Effector CD8-positive, alpha-beta T cell (primary cell): ENCODE data around the gene DNM3.

ENCODE experiments used
- DNase-seq: peaks from one replicate; lab custom pipeline; 2025; lab: John Stamatoyannopoulos, UW

Gene DNM3

GRCh38 chr1:171973421-171973820, 132.1 kb downstream of the DNM3 start:
- no peak for DNase-seq

GRCh38 chr1:171981303-171981702, 140.0 kb downstream of the DNM3 start:
- DNase-seq, result no peak

- DNase-seq, result no peak
Measured at GRCh38 chr1:171983584-171983983, 142.3 kb downstream of the DNM3 start.

GRCh38 chr1:171984262-171984661, 143.0 kb downstream of the DNM3 start:
- no peak for DNase-seq

- no peak for DNase-seq
Measured at GRCh38 chr1:171984850-171985485, 143.7 kb downstream of the DNM3 start.

GRCh38 chr1:171985639-171986038, 144.3 kb downstream of the DNM3 start:
- no peak for DNase-seq

GRCh38 chr1:171988243-171988885, 147.1 kb downstream of the DNM3 start:
- DNase-seq, result no peak

GRCh38 chr1:171990371-171990770, 149.1 kb downstream of the DNM3 start:
- DNase-seq, result no peak

- DNase-seq, result no peak
Measured at GRCh38 chr1:171994293-171994692, 153.0 kb downstream of the DNM3 start.

GRCh38 chr1:171995573-171995972, 154.3 kb downstream of the DNM3 start:
- DNase-seq, result no peak

GRCh38 chr1:171997936-171998335, 156.6 kb downstream of the DNM3 start:
- DNase-seq, result no peak

GRCh38 chr1:171998711-171999110, 157.4 kb downstream of the DNM3 start:
- no peak for DNase-seq

GRCh38 chr1:171999756-172000155, 158.5 kb downstream of the DNM3 start:
- DNase-seq, result no peak

- no peak for DNase-seq
Measured at GRCh38 chr1:172001288-172001687, 160.0 kb downstream of the DNM3 start.

GRCh38 chr1:172002725-172003345, 161.5 kb downstream of the DNM3 start:
- DNase-seq, result no peak

- DNase-seq, result no peak
Measured at GRCh38 chr1:172003766-172004530, 162.7 kb downstream of the DNM3 start.

- DNase-seq, result no peak
Measured at GRCh38 chr1:172004671-172005070, 163.4 kb downstream of the DNM3 start.

GRCh38 chr1:172005856-172006255, 164.6 kb downstream of the DNM3 start:
- DNase-seq, result no peak

GRCh38 chr1:172006660-172007059, 165.4 kb downstream of the DNM3 start:
- DNase-seq, result no peak

- DNase-seq, result no peak
Measured at GRCh38 chr1:172018727-172019311, 177.5 kb downstream of the DNM3 start.

- DNase-seq, result no peak
Measured at GRCh38 chr1:172019976-172020375, 178.7 kb downstream of the DNM3 start.

- DNase-seq, result no peak
Measured at GRCh38 chr1:172024516-172024915, 183.2 kb downstream of the DNM3 start.
